ENCODE results near the gene NDOR1. TPM values are rescaled to one million over a fixed set of nuclear protein-coding genes. Genes with fewer than 3 reads are reported as not detected.

The NDOR1 gene
- total and polyA plus RNA-seq, 2 donors (not counting 3 experiments of a cell fraction or from before 2014, with no cell fraction given), result 13.5 to 26.7 TPM

DNA sequence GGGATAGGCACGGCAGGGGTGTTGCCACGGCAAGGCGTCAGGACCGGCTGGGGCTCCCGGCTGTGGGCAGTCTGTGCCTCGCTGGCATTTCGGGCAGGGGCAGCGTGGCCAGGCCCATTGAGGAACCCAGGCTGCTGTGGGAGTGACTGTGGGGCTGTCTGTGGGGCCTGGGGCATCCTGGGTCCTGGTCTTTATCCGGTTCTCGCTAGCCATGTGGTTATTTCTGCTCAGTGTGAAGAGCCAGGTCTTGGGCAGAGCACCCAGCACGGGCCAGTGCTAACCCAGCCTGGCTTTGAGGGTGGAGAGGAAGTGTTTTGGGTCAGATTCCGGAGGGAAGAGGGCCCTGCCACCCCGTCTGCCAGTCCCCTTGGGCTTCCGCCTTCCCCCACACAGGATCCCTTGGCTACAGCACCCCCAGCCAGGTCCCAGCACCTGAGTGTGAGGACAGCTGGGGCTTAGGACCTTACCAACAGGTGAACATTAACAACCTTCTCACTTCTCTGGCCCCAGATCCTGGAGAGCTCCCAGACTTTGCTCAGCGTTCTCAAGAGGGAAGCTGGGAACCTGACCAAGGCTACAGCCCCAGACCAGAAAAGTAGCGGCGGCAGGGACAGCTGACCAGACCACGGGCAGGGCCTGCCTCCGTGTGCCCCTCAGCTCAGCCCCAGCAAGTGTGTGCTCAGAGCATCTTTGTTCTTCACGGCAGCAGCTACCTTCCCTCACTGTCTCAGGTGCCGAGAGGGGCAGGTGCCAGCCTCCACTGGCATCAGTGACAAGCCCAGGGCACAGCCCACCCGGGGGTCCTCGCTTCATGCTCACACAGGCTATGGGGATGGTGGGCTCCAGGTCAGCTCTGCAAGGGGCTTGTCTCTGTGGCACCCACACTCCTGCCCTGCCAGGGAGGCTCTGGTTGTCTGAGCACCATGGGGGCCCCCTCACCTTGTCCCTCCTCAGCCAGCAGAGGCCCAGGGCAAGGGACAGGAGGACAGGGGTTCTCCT is 15.9 kb upstream of the NDOR1 start:
- POLR2A ChIA-PET, result interaction anchor here (0.7 to 1.8 kb wide), 5 partner anchors 9 to 74 kb away, joined by 3 to 7 read pairs (median 4); partner anchors contain the start of genes NDOR1, TMEM203 and TPRN
- peak overlapping the region; percentile 35 for H3K4me2 ChIP-seq (ENCODE audit: insufficient read depth, low read length)
- no peak overlapping the region for H2AFZ ChIP-seq (ENCODE audit: low read depth, low read length)
- H3K9me1 ChIP-seq (replicated peaks; ENCODE audit: control insufficient read depth, extremely low read depth, insufficient read depth, low read length), result no peaks in the 10 kb centered on the region
- dilution Hi-C loops (cut with MboI; ENCODE audit: extremely low pct_ligation_motif_present, low sequenced_read_pairs) (no loop called here), intact Hi-C loops (cut with micrococcal nuclease) (loop anchor here (1.0 to 2.0 kb wide), 3 partner anchors 11 to 34 kb away; partner anchors contain the start of genes NDOR1, TMEM203 and TPRN)
- FAIRE-seq (no peak), DNase-seq (ENCODE audit: low read depth, low spot score) (no peak)
- peaks cover 33% of the 10 kb centered on the region for H3K79me2 ChIP-seq (ENCODE audit: control insufficient read depth, insufficient read depth, low read length)
- peak overlapping the region; percentile 3 for H3K27ac ChIP-seq (ENCODE audit: insufficient read depth, low read depth, low read length)
- no peaks in the 10 kb centered on the region for H3K9me3 ChIP-seq (replicated peaks; ENCODE audit: control insufficient read depth, insufficient read depth, low read length)
- peak overlapping the region; percentile 14 to 86 (median 39) for H3K4me3 ChIP-seq (replicated peaks in 1 of 3; ENCODE audit: insufficient read depth in 1 of 3, low read depth in 1 of 3, low read length in 3 of 3)
- CTCF ChIA-PET, result interaction anchor here (0.9 to 3.1 kb wide), 21 partner anchors 9 to 160 kb away, joined by 3 to 30 read pairs (median 4); partner anchors contain the start of genes GRIN1, MAN1B1, NDOR1 and RNF208
- H4K20me1 ChIP-seq (replicated peaks; ENCODE audit: control insufficient read depth, extremely low read depth, insufficient read depth, low read length), result no peaks in the 10 kb centered on the region
- peak overlapping the region; percentile 31 for H3K9ac ChIP-seq (replicated peaks; ENCODE audit: extremely low read depth, insufficient read depth, low read length)
- no peaks in the 10 kb centered on the region for H3K27me3 ChIP-seq (ENCODE audit: control insufficient read depth in 2 of 2, insufficient read depth in 2 of 2, low read length in 2 of 2)
- H3K36me3 ChIP-seq (ENCODE audit: control insufficient read depth in 2 of 2, extremely low read depth in 1 of 2, insufficient read depth in 2 of 2, low read length in 2 of 2), result peaks cover 0 to 25% of the 10 kb centered on the region in 2 experiments
- peaks cover 17% of the 10 kb centered on the region for H3K4me1 ChIP-seq (ENCODE audit: control insufficient read depth, extremely low read depth, insufficient read depth, low read length)
- TSS peak; percentile 70 for BruUV-seq (replicated peaks)
- TF ChIP-seq EZH2 (IDR thresholded peaks at IDR 0.05; ENCODE audit: borderline replicate concordance, low read depth, low read length, severe bottlenecking), result no peak
- TF ChIP-seq, protein P1, sequence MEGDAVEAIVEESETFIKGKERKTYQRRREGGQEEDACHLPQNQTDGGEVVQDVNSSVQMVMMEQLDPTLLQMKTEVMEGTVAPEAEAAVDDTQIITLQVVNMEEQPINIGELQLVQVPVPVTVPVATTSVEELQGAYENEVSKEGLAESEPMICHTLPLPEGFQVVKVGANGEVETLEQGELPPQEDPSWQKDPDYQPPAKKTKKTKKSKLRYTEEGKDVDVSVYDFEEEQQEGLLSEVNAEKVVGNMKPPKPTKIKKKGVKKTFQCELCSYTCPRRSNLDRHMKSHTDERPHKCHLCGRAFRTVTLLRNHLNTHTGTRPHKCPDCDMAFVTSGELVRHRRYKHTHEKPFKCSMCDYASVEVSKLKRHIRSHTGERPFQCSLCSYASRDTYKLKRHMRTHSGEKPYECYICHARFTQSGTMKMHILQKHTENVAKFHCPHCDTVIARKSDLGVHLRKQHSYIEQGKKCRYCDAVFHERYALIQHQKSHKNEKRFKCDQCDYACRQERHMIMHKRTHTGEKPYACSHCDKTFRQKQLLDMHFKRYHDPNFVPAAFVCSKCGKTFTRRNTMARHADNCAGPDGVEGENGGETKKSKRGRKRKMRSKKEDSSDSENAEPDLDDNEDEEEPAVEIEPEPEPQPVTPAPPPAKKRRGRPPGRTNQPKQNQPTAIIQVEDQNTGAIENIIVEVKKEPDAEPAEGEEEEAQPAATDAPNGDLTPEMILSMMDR (IDR thresholded peaks at IDR 0.05; ENCODE audit: extremely low read depth in 1 of 2, insufficient read depth in 1 of 2, low read depth in 1 of 2, low read length in 2 of 2), result no peak
- TF ChIP-seq JUN (IDR thresholded peaks at IDR 0.05; ENCODE audit: borderline replicate concordance, insufficient read depth, insufficient read length, low read depth), result no peak
- no peak for TF ChIP-seq MYC (IDR thresholded peaks at IDR 0.05; ENCODE audit: low read depth, low read length)
- TF ChIP-seq GATA2 (IDR thresholded peaks at IDR 0.05; ENCODE audit: insufficient read depth, insufficient read length, low read depth, low read length), result no peak
- no peak for TF ChIP-seq POLR2AphosphoS5 (IDR thresholded peaks at IDR 0.05; ENCODE audit: insufficient read depth, low read depth, low read length)
- no peak for TF ChIP-seq POLR2A (IDR thresholded peaks at IDR 0.05; ENCODE audit: low read depth, low read length)
- TF ChIP-seq FOS (IDR thresholded peaks at IDR 0.05; ENCODE audit: borderline replicate concordance, insufficient read depth, low read length), result no peak
- TF ChIP-seq, protein P2, sequence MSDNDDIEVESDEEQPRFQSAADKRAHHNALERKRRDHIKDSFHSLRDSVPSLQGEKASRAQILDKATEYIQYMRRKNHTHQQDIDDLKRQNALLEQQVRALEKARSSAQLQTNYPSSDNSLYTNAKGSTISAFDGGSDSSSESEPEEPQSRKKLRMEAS (IDR thresholded peaks at IDR 0.05; ENCODE audit: insufficient read depth, insufficient read length), result no peak

All from endothelial cell of umbilical vein (primary cell).